NOMO-1 treated with dmso at 0.1 percent for 144 hours (cell line): ENCODE data around the gene FRMD4A.

Experiments used
- DNase-seq: peaks from one replicate; lab custom pipeline; 2025; ENCODE audit not compliant: unreplicated experiment; lab: John Stamatoyannopoulos, UW

The FRMD4A gene

GRCh38 chr10:13994932-13995331 is 335.8 kb downstream of the FRMD4A start:
- DNase-seq = peak; percentile 3

DNA sequence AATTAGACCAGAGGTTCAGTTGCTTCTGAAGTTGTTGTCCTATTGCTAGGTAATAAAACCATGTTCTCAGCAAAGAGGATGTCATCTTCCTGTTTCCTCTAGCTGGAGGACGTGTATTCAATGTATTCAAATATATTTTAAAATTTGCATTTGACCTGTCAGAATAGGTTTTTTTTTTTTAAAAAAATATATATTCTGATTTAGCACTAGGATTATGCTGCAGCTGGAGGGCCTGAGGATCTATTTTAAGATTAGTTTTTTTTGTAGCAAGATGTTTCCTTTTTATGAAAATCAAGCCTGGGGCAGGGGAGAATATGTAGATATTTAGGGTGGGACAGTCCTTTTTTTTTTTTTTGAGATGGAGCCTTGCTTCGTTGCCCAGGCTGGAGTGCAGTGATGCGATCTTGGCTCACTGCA is 337.0 kb downstream of the FRMD4A start:
- no peak for DNase-seq

DNA sequence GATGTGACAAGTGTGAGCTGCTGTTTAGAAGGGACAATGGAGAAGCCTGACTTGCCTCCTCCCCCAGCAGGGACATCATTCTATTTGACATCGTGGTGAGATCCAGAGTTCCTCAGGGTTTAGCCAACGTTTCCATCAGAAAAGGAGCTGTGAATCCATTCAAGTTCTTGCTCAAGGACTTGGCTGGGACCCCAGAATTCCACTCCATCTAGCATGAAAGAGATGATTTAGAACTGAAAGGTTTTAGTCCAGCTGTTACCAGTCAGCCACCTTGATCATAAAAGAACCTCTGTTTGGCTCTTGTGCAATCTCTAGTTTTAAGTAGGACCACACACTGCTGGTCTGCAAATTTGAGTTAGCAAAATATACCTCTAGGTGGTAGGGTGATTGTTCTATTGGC is 337.6 kb downstream of the FRMD4A start:
- no peak for DNase-seq

GRCh38 chr10:13991353-13991752 is 339.4 kb downstream of the FRMD4A start:
- DNase-seq = no peak

GRCh38 chr10:13990946-13991345 is 339.8 kb downstream of the FRMD4A start:
- DNase-seq = no peak

DNA sequence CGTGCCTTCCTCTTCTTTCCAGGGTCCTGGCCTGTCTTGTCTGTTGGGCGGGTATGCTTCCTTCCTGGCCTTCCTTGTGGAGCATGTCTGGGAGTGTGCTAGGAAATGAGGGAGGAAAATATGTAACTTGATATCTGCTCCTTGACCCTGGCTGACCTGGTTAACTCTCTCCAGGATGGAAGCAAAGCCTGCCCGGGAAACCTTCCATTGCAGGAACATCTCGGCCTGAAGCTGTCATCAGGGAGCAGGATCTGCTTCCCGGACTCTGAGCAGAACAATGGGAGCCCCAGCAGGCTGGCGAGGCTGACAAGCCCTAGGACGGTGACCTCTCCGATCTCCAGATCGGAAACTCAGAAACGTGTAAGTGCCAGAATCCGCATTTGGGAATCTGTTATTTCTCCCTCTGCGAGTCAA is 340.3 kb downstream of the FRMD4A start:
- DNase-seq = no peak

DNA sequence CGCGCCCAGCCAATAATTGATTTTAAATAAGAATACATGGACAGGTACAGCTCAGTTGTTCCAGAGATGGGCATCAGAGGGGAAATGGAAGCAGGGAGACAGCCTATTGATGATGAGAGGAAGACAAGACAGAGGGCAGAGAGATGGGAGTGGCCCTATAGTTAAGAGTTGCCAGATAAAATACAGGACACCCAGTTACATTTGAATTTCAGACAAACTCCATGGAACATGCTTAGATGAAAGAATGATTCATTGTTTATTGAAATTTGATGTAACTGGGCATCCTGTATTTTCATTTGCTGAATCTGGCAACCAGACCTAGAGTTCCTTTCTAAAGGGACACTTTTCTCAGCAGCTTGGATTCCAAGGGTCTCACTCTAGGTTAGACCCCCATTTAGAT is 341.1 kb downstream of the FRMD4A start:
- no peak for DNase-seq

- DNase-seq = peak; percentile 40
These were observed 343.3 kb downstream of the FRMD4A start for GRCh38 chr10:13987446-13987845.

DNA sequence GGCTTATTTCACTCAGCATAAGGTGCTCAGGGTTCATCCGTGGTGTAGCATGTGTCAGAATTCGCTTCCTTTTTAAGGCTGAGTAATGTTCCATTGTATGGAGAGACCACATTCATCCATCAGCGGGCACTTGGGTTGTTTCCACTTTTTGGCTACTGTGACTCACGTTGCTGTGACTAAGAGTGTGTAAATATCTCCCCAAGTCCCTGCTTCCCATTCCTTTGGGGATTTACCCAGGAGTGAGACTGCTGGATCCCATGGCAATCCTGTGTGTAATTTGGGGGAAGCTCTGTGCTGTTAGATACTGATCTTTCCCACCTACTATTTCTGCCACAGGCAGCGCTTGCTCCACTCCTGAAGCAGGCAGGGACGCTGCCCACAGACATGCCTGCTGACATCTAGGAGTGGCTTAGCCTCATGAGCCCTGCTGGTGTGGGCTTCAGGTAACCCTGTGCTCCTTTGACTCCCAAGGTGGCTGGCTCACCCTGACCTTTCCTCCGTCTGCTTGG is 346.0 kb downstream of the FRMD4A start:
- DNase-seq = no peak

- DNase-seq = no peak
These were observed 347.7 kb downstream of the FRMD4A start for GRCh38 chr10:13983035-13983434.

- no peak for DNase-seq
These were observed 352.1 kb downstream of the FRMD4A start for GRCh38 chr10:13978533-13979115.

- no peak for DNase-seq
These were observed 352.7 kb downstream of the FRMD4A start for GRCh38 chr10:13977861-13978532.

- DNase-seq = no peak
These were observed 357.0 kb downstream of the FRMD4A start for GRCh38 chr10:13973742-13974141.

DNA sequence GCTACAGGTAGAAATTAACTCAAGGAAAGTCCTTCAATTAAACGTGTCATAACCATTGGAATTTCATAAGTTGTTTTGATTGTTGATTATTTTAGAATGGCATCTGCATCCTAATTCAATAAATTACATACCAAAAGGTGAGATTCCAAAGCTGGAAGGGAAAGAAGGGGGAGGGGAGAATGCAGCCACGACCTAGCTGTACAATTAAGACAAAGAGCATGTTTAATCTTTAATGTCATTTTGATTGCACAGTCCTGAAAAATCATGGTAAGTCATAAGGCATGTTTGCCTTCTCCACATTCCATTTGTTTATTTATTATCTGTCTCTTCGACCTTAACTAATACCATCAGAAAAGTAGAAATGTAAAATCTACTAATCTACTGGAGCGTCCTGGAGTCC is 358.1 kb downstream of the FRMD4A start:
- no peak for DNase-seq

DNA sequence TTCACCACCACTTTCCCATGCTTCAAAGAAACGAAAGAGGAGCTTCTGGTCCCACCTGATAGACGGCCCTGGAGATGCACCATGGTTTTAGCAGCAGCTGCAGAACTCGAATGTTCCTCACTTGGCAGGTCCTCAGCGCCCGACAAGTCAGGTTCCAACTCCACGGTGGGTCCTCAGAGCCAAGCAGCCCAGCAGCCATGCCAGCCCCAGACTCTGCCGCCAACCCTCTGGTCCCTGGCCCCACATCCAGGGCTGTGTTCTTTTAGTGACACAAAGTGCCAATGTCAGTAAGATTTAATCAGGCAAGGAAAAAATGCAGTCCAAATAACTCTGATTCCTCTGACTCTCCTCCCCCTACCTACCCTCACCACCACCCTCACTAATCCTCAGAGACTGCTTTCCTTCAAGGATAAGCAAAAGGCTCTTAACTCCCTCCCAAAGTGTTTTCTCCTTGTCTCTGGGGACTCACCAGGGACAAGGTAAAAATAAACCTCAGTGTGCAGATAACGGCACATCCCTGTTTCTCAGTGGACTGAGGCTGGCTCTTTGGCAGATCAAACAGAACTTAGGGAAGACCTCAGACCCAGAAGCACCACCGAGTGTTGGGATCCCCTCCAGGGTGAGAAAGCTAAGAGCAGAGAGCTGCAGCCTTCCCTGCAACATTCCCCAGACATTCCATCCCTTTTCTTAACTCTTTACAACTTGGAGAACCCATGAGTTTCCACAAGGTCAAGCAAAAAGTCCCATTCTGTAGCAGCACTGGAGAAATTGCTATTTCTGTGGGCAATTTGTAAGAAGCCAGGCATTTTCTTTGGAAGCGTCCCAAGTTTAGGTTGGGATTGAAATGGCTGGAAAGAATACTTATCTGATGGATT is 358.9 kb downstream of the FRMD4A start:
- DNase-seq = no peak

DNA sequence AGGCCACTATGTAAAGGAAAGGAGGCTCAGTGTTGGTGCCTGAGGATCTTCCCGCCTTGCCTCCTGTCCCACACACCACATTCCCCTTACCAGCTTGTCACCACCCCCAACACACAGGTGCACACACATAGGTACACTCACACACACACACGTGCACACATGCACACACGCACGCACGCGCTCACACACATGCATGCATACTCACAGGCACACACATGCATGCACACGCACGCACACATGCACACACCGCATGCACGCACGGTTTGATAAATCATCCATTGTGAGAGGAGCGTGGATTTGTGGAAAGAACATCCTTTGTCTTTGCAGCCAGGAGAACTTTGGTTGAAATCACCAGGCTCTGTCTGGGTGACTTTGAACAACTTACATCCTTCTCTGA is 359.8 kb downstream of the FRMD4A start:
- no peak for DNase-seq

DNA sequence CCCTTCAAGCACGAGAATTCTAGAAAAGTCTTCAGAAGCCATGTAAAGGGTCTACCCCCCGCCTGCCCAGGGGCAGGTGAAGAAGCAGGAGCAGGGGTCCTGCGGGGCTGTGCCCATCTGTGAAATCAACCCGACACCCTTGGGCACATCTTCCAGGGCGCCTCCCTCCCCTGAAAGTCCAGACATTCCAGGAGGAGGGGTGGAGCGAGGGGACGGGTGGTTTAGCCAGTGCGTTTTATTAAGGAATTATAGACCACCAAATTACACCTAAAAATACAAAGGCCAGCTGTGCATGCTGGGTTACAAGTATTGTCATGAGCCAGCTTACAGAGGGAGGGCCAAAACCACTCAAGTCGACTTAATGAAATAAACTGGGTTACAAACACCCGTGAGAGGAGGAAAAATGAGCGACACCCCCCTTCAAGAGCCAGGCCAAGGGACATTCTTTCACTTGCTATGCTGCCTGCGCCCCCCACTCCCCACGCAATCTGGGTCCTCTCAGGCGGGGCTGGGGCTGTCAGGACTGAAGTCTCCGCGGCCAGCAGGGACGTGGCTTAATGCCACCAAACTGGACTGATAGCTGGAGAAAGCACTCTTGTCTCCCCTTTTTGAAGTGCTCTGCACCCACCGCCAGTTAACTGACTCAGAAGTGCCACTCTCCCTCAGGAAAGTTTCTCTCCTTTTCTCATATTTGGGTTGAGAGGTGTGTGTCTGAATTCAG is 360.3 kb downstream of the FRMD4A start:
- DNase-seq = no peak

- no peak for DNase-seq
These were observed 361.0 kb downstream of the FRMD4A start for GRCh38 chr10:13969792-13970140.

- no peak for DNase-seq
These were observed 361.5 kb downstream of the FRMD4A start for GRCh38 chr10:13969118-13969791.

DNA sequence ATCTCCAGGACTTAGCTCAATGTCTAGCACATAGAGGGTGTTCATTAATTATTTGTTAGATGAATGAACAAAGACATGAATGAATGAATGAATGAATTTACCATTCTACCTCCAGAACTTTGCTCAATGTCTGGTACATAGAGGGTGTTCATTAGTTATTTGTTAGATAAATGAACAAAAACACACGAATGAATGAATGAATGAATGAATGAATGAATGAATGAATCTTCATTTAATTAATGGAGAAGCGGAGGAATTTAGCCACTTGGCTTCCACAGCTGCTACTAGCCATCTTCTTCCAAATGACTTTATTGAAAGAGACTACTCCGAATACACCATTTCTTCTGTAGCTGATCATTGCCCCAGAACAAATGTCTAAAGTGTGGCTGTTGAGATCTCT is 368.9 kb downstream of the FRMD4A start:
- no peak for DNase-seq

DNA sequence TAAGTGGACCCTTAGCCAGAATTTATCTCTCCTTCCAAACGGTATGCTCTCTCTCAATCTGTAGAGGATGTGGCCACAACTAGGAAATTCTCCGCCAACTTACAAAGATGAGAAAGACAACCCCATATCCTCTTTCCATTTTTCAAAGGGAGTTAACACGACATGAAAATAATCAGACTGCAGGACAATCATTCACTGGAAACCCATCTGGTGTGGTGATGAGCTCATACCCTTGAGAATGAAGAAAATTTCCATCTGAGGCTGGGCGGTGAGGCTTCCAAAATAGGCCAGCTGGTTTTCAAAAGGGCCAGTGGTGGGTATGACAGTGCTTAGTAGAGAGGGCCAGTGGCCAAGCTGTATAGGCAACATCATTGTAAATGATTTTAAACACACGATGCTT is 369.6 kb downstream of the FRMD4A start:
- DNase-seq = no peak
